ENCODE results near the gene CREBBP. TPM values are rescaled to one million over a fixed set of nuclear protein-coding genes. Genes with fewer than 3 reads are reported as not detected.

CREBBP gene
- total and polyA plus RNA-seq, 2 donors (not counting 1 experiment from before 2014, with no cell fraction given) = 6.1 to 22.6 TPM

DNA sequence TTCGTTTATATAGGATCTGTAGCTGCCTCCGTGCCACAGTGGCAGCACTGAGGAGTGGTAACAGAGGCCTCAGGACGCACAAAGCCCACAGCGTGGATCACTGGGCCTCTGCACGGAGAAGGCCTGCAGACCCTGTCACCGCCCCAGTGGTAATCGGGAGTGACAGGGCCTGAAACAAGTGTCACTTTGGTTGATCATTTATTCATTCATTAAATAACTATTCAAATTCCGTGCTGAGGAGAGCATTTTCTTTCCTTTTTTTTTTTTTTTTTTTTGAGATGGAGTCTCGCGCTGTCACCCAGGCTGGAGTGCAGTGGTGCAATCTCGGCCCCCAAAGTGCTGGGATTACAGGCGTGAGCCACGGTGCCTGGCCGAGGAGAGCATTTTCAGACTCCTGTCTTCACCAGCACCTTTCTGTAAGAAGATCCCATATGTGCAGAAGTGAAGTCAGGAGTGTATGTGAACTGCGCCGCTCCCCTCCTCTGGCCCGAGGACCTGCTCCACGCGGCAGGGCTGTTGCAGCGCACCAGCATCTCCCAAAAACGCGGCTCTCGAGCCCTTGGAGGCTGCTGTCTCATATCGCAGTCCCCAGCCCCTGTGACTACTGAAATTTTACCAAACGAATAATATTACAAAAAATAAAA lies 118.3 kb downstream of the CREBBP start:
- H2AFZ ChIP-seq (ENCODE audit: low read length) = no peak overlapping the region
- no peaks in the 10 kb centered on the region for H3K27me3 ChIP-seq (ENCODE audit: control insufficient read depth, insufficient read depth, low read length)
- no peaks in the 10 kb centered on the region for H4K20me1 ChIP-seq (ENCODE audit: control insufficient read depth, extremely low read depth, insufficient read depth, low read length)
- H3K9ac ChIP-seq (ENCODE audit: insufficient read depth, low read length) = no peak overlapping the region
- no peaks in the 10 kb centered on the region for H3K9me3 ChIP-seq (ENCODE audit: control insufficient read depth, insufficient read depth, low read depth, low read length)
- TF ChIP-seq CTCF (conservative IDR thresholded peaks at IDR 0.05 in 1 of 2, IDR thresholded peaks at IDR 0.05 in 1 of 2; ENCODE audit: low read depth in 1 of 2, low read length in 2 of 2) (no peak), EZH2 (IDR thresholded peaks at IDR 0.05; ENCODE audit: low read length, missing control alignments) (no peak)
- H3K4me1 ChIP-seq (ENCODE audit: control insufficient read depth, extremely low read depth, insufficient read depth, low read length) = no peaks in the 10 kb centered on the region
- no peak overlapping the region for H3K4me2 ChIP-seq (ENCODE audit: extremely low read depth, insufficient read depth, low read length)
- peaks cover 3% of the 10 kb centered on the region for H3K79me2 ChIP-seq (ENCODE audit: control insufficient read depth, insufficient read depth, low read length)
- no peak overlapping the region for H3K4me3 ChIP-seq (replicated peaks in 1 of 4; ENCODE audit: control extremely low read depth in 1 of 4, insufficient read depth in 1 of 4, low read depth in 3 of 4, low read length in 4 of 4)
- DNase-seq (ENCODE audit: low read depth in 2 of 2) = no peak
- H3K27ac ChIP-seq (ENCODE audit: insufficient read depth, low read length) = no peak overlapping the region
- H3K36me3 ChIP-seq (ENCODE audit: control insufficient read depth, insufficient read depth, low read length) = peaks cover 11% of the 10 kb centered on the region

GRCh38 chr16:3761375-3762106 lies 119.0 kb downstream of the CREBBP start:
- peaks cover 6% of the 10 kb centered on the region for H3K36me3 ChIP-seq (ENCODE audit: control insufficient read depth, insufficient read depth, low read length)
- H3K4me1 ChIP-seq (ENCODE audit: control insufficient read depth, extremely low read depth, insufficient read depth, low read length) = no peaks in the 10 kb centered on the region
- H3K27ac ChIP-seq (ENCODE audit: insufficient read depth, low read length) = no peak overlapping the region
- no peaks in the 10 kb centered on the region for H4K20me1 ChIP-seq (ENCODE audit: control insufficient read depth, extremely low read depth, insufficient read depth, low read length)
- H3K4me2 ChIP-seq (ENCODE audit: extremely low read depth, insufficient read depth, low read length) = no peak overlapping the region
- H3K9ac ChIP-seq (ENCODE audit: insufficient read depth, low read length) = no peak overlapping the region
- TF ChIP-seq EZH2 (IDR thresholded peaks at IDR 0.05; ENCODE audit: low read length, missing control alignments) (no peak), CTCF (conservative IDR thresholded peaks at IDR 0.05 in 1 of 2, IDR thresholded peaks at IDR 0.05 in 1 of 2; ENCODE audit: low read depth in 1 of 2, low read length in 2 of 2) (no peak)
- no peak for DNase-seq (ENCODE audit: low read depth in 2 of 2)
- H2AFZ ChIP-seq (ENCODE audit: low read length) = no peak overlapping the region
- H3K79me2 ChIP-seq (ENCODE audit: control insufficient read depth, insufficient read depth, low read length) = peaks cover 3% of the 10 kb centered on the region
- no peaks in the 10 kb centered on the region for H3K27me3 ChIP-seq (ENCODE audit: control insufficient read depth, insufficient read depth, low read length)
- no peaks in the 10 kb centered on the region for H3K9me3 ChIP-seq (ENCODE audit: control insufficient read depth, insufficient read depth, low read depth, low read length)
- H3K4me3 ChIP-seq (replicated peaks in 1 of 4; ENCODE audit: control extremely low read depth in 1 of 4, insufficient read depth in 1 of 4, low read depth in 3 of 4, low read length in 4 of 4) = no peak overlapping the region

DNA sequence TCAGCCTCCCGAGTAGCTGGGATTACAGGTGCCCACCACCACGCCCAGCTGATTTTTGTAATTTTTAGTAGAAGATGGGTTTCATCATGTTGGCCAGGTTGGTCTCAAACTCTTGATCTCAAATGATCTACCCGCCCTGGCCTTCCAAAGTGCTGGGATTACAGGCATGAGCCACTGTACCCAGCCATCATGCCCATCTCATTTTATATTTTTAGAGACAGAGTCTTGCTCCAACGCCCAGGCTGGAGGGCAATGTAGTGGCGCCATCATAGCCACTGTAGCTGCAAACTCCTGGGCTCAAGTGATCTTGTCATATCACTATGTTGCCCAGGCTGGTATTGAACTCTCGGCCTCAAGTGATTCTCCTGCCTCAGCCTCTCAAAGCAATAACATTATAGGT lies 120.0 kb downstream of the CREBBP start:
- Histone ChIP-seq H3K9ac (ENCODE audit: insufficient read depth, low read length) (no peak overlapping the region), H3K4me1 (ENCODE audit: control insufficient read depth, extremely low read depth, insufficient read depth, low read length) (no peaks in the 10 kb centered on the region), H3K4me3 (replicated peaks in 1 of 4; ENCODE audit: control extremely low read depth in 1 of 4, insufficient read depth in 1 of 4, low read depth in 3 of 4, low read length in 4 of 4) (no peak overlapping the region), H3K27ac (ENCODE audit: insufficient read depth, low read length) (no peak overlapping the region), H3K79me2 (ENCODE audit: control insufficient read depth, insufficient read depth, low read length) (no peaks in the 10 kb centered on the region), H3K27me3 (ENCODE audit: control insufficient read depth, insufficient read depth, low read length) (no peaks in the 10 kb centered on the region), H3K9me3 (ENCODE audit: control insufficient read depth, insufficient read depth, low read depth, low read length) (no peaks in the 10 kb centered on the region), H3K4me2 (ENCODE audit: extremely low read depth, insufficient read depth, low read length) (no peak overlapping the region), H2AFZ (ENCODE audit: low read length) (no peak overlapping the region), H4K20me1 (ENCODE audit: control insufficient read depth, extremely low read depth, insufficient read depth, low read length) (no peaks in the 10 kb centered on the region), H3K36me3 (ENCODE audit: control insufficient read depth, insufficient read depth, low read length) (peaks cover 8% of the 10 kb centered on the region)
- no peak for TF ChIP-seq CTCF (conservative IDR thresholded peaks at IDR 0.05 in 1 of 2, IDR thresholded peaks at IDR 0.05 in 1 of 2; ENCODE audit: low read depth in 1 of 2, low read length in 2 of 2)
- TF ChIP-seq EZH2 (IDR thresholded peaks at IDR 0.05; ENCODE audit: low read length, missing control alignments) = no peak
- DNase-seq (ENCODE audit: low read depth in 2 of 2) = no peak
